Pancreas (tissue), 10 donors: ENCODE results near the gene SH2B3. TPM values are rescaled to one million over a fixed set of nuclear protein-coding genes. Genes with fewer than 3 reads are reported as not detected.
A peak's percentile ranks its signal among the peaks of the same experiment; 100 is the strongest.

Experiments
- ATAC-seq, 4 donors: fragments of 200-7000 bp; cut with Tn5 transposase; one replicate each; pipeline versions ENCODE4 v1.8.0 to v1.9.1; 2020; ENCODE audit warnings: mild to moderate bottlenecking in 4 of 4, moderate library complexity in 4 of 4
- DNase-seq, 6 donors: peaks; one replicate each; pipeline ENCODE4 v3.0.0-alpha.2; 2020
- FAIRE-seq: peaks from 2 replicates; lab custom pipeline; 2012; peaks lifted over from hg19 to GRCh38; lab: Jason Lieb, UNC
- H3K27ac ChIP-seq, 4 donors: fragments of 200-600 bp; sonication (generic); 1 replicate in 3 of 4; 2 replicates in 1 of 4; pipeline versions ENCODE4 v1.5.0 to v1.8.0; 2020
- H3K27me3 ChIP-seq, 4 donors: fragments of 200-600 bp; one replicate each; pipeline ENCODE4 v1.8.0; 2021
- H3K36me3 ChIP-seq, 3 donors: fragments of 200-600 bp; sonication (generic) in 1 of 3; one replicate each; pipeline versions ENCODE4 v1.5.0 to v1.8.0; 2020 to 2021
- H3K4me1 ChIP-seq, 3 donors: fragments of 200-600 bp; one replicate each; pipeline ENCODE4 v1.8.0; 2021
- H3K4me3 ChIP-seq, 4 donors: fragments of 200-600 bp; sonication (generic) in 2 of 4; one replicate each; pipeline versions ENCODE4 v1.5.0 to v1.8.0; 2020 to 2021
- H3K9me3 ChIP-seq, 4 donors: fragments of 200-600 bp; one replicate each; pipeline ENCODE4 v1.8.0; 2021
- WGBS, 2 donors: extraction: QIAGEN DNeasy Blood & Tissue Kit; methylation state at CpG; one replicate each; pipeline ENCODE4 v1.1.7; 2013; 5-methylcytosine and 5-hydroxymethylcytosine counted together
- intact Hi-C, 3 donors: fragments of 100-400 bp; cut with DNase I; formaldehyde crosslinking; loops; one replicate each; pipeline versions ENCODE4 v1.11.1 to v1.14.2; 2022
- polyA plus RNA-seq, 2 donors: library from polyadenylated mRNA; stranded (reverse); fragments of 200-250 nt; gene quantifications; one replicate each; pipeline ENCODE4 v1.2.3, GENCODE V29; 2013
- total RNA-seq, 6 donors: library from RNA; stranded (reverse); fragmentation: NEBNext Ultra II Directional in 4 of 6; extraction: Animal tissue kit (Norgen Biotek cat#: 25700) in 4 of 6; gene quantifications; one replicate each; pipeline versions ENCODE4 v1.2.1 to v1.2.4, GENCODE V29; 2021 to 2023
- TF ChIP-seq, protein P1 (sequence below), 4 donors: fragments of 200-600 bp; sonication (generic) in 3 of 4; IDR thresholded peaks; one replicate each; pipeline versions ENCODE4 v1.5.0 to v1.8.0; 2021; ENCODE audit warnings: antibody characterized with exemption in 4 of 4
- donor health status: healthy with polysubstance abuse.
- donor health status: DM: no; HTN: no; CAD: no; lungs with moderate emphysema.
- donor health status: DM: no; HTN: no; CAD: no.
- donor health status: control.
- donor health status: control.
- donor health status: Bipolar disorder and iron deficiency.
- donor health status: DM: yes; HTN: yes; CAD: no.
- donor health status: DM: no; HTN: no; CAD: no.
- donor health status: DM: no; HTN: no; CAD: no.
- donor health status: DM: yes; HTN: yes; CAD: no.

Gene SH2B3
- total and polyA plus RNA-seq, 8 donors = 2.8 to 15.0 (median 6.5) TPM

DNA sequence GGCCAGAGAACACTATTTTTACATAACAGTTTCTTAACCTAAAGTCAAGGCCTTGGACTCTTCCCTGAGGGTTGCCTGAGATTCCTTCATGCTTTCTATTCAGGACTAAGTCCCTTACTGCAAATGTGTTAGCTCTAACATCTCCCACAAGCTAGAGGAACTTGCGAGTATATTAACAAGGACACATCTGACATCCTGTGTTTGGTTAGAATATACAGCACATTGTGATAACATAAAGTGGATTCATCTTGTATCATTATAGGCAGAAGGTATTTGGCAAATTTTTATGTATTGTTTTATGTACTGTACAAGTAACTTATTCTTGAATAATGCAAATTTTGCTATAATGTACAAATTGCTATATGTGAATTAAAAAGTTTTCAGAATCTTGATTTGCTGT lies 45.5 kb downstream of the SH2B3 start:
- no peaks in the 10 kb centered on the region for H3K27me3 ChIP-seq
- intact Hi-C loops = loop anchor here in 2 of 3 donors (2.0 to 5.0 kb wide), 2 partner anchors 50 to 54 kb away; no protein-coding TSS in a partner anchor
- FAIRE-seq = no peak
- no peak overlapping the region for H3K27ac ChIP-seq
- no peak for ATAC-seq
- H3K9me3 ChIP-seq = no peaks in the 10 kb centered on the region
- WGBS, 2 donors = 38 to 52% methylated on average over 1 of the region's 1 CpG
- peaks cover 3 to 11% (median 10%) of the 10 kb centered on the region in 3 donors for H3K4me1 ChIP-seq
- no peak overlapping the region for H3K4me3 ChIP-seq
- TF ChIP-seq, protein P1, sequence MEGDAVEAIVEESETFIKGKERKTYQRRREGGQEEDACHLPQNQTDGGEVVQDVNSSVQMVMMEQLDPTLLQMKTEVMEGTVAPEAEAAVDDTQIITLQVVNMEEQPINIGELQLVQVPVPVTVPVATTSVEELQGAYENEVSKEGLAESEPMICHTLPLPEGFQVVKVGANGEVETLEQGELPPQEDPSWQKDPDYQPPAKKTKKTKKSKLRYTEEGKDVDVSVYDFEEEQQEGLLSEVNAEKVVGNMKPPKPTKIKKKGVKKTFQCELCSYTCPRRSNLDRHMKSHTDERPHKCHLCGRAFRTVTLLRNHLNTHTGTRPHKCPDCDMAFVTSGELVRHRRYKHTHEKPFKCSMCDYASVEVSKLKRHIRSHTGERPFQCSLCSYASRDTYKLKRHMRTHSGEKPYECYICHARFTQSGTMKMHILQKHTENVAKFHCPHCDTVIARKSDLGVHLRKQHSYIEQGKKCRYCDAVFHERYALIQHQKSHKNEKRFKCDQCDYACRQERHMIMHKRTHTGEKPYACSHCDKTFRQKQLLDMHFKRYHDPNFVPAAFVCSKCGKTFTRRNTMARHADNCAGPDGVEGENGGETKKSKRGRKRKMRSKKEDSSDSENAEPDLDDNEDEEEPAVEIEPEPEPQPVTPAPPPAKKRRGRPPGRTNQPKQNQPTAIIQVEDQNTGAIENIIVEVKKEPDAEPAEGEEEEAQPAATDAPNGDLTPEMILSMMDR (IDR thresholded peaks at IDR 0.05) = no peak
- H3K36me3 ChIP-seq = peaks cover 0 to 39% (median 32%) of the 10 kb centered on the region in 3 donors
- no peak for DNase-seq

- Histone ChIP-seq H3K36me3 (peaks cover 0 to 39% (median 32%) of the 10 kb centered on the region in 3 donors), H3K4me3 (no peak overlapping the region), H3K27ac (no peak overlapping the region), H3K27me3 (no peaks in the 10 kb centered on the region), H3K9me3 (no peaks in the 10 kb centered on the region), H3K4me1 (peaks cover 1 to 6% (median 5%) of the 10 kb centered on the region in 3 donors)
- intact Hi-C loops = loop anchor here in 2 of 3 donors (2.0 to 5.0 kb wide), 2 partner anchors 51 to 54 kb away; no protein-coding TSS in a partner anchor
- TF ChIP-seq, protein P1 (IDR thresholded peaks at IDR 0.05) = peak; percentile 61 to 69 (median 63)
- FAIRE-seq (no peak), DNase-seq (peak in 1 of 6 donors; percentile 10), ATAC-seq (peak in 3 of 4 donors; percentile 45 to 66 (median 48))
- 24 to 25% methylated on average over 6 of the region's 6 CpGs for WGBS, 2 donors
These were observed 46.0 kb downstream of the SH2B3 start for GRCh38 chr12:111451649-111452129.

DNA sequence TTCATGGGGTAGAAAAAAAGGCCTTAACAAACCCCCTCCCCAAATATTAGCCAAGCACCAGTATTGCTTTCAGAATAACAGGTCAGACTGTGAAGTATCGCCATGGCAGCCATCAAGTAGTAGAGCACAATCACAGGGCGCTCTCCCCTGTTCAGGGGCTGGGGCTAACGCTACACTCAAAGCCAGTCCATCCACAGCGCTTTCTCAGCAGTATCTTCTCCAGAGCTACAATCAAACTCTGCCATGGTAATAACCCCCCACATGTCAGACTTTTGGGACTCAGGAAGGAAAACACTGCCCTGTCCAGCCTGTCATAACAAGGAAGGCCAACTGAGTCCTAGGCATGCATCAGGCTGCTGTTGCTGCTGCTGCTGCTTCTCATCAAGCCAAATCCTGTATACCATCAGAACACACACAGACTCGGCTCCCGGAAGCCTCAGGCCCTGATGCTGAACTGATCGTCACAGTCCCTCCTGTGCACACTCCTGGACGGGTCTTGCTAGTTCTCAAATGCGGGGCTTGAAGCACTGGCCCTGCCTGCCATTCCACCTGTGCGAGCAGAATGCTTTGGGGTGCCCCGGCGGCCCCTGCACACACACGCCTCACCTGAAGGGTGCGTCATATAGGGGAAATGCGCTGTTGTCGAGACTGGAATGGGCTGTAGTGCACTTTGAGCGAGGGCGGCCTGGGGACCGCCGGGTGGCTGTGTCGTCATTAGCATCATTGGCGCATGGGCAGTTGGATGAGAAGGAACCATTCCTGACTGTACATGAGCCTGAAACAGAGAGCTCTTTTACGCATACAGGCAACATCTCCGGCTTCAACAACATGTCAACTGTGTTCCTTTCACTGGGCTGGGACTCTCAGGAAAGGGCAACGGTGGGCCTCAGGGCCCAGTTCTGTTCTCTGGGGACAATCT lies 47.6 kb downstream of the SH2B3 start:
- FAIRE-seq (no peak), DNase-seq (no peak), ATAC-seq (no peak)
- Histone ChIP-seq H3K4me3 (no peak overlapping the region), H3K27ac (no peak overlapping the region), H3K27me3 (no peaks in the 10 kb centered on the region), H3K4me1 (no peaks in the 10 kb centered on the region), H3K9me3 (no peaks in the 10 kb centered on the region), H3K36me3 (peaks cover 0 to 39% (median 32%) of the 10 kb centered on the region in 3 donors)
- 91 to 96% methylated on average over 25 of the region's 25 CpGs for WGBS, 2 donors
- intact Hi-C loops = loop anchor here in 1 of 3 donors (5.0 kb wide), 1 partner anchor 56 kb away; no protein-coding TSS in a partner anchor
- TF ChIP-seq, protein P1 (IDR thresholded peaks at IDR 0.05) = no peak

DNA sequence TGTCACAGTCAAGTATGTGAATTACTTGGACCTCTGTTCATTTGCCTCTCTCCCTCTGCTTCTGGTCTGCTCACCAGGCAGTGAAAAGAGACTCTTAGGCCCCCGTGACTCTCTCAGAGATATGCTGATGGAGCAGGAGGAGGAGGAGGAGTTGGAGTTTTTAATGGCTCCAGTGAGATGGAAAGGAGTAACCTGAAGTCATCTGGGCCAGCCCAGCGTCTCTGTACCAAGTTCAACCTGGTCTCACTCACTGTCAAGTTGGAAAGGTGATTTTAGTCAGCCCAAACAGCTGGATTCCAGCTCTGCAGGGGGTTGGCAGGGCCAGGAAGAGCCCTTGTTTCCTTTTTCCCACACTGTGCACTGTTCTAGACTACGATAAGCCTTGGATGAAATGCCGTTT lies 48.6 kb downstream of the SH2B3 start:
- Histone ChIP-seq H3K27me3 (no peaks in the 10 kb centered on the region), H3K9me3 (no peaks in the 10 kb centered on the region), H3K27ac (no peak overlapping the region), H3K4me3 (no peak overlapping the region), H3K4me1 (peaks cover 0 to 7% (median 0%) of the 10 kb centered on the region in 3 donors), H3K36me3 (peaks cover 0 to 39% (median 32%) of the 10 kb centered on the region in 3 donors)
- DNase-seq = no peak
- ATAC-seq = no peak
- 75 to 77% methylated on average over 4 of the region's 4 CpGs for WGBS, 2 donors
- no peak for FAIRE-seq
- TF ChIP-seq, protein P1 (IDR thresholded peaks at IDR 0.05) = no peak
- intact Hi-C loops = loop anchor here in 1 of 3 donors (5.0 kb wide), 1 partner anchor 57 kb away; no protein-coding TSS in a partner anchor
